Fibroblast of skin of scalp (primary cell): ENCODE measurements around the gene NLRP6.
"Not testable (repeated sequence)": the region's sequence is repeated elsewhere in the genome, so short reads cannot be mapped to it uniquely, and the experiment has no call there.

ENCODE experiments used
- DNase-seq: peaks from one replicate; pipeline ENCODE4 v3.0.0-alpha.2; 2013

The NLRP6 gene

GRCh38 chr11:282630-283360, 4.6 kb downstream of the NLRP6 start:
- DNase-seq, result no peak

- DNase-seq, result no peak
Observed at GRCh38 chr11:283405-284104, 5.3 kb downstream of the NLRP6 start.

GRCh38 chr11:284105-285020, 6.2 kb downstream of the NLRP6 start:
- no peak for DNase-seq

- no peak for DNase-seq
Observed at GRCh38 chr11:285021-285893, 7.0 kb downstream of the NLRP6 start.

GRCh38 chr11:285894-286220, 7.7 kb downstream of the NLRP6 start:
- DNase-seq, result no peak

- DNase-seq, result not testable (repeated sequence)
Observed at GRCh38 chr11:286977-287820, 9.0 kb downstream of the NLRP6 start.

GRCh38 chr11:287821-288477, 9.7 kb downstream of the NLRP6 start:
- DNase-seq, result no peak

- DNase-seq, result peak; percentile 64
Observed at GRCh38 chr11:288478-289397, 10.5 kb downstream of the NLRP6 start, which contains the start of gene PGGHG. PGGHG (plus strand) TSS chr11:289126; CDS start chr11:289817, 691 bp downstream.

GRCh38 chr11:289398-289711, 11.1 kb downstream of the NLRP6 start:
- no peak for DNase-seq

- DNase-seq, result no peak
Observed at GRCh38 chr11:289712-290620, 11.8 kb downstream of the NLRP6 start.

GRCh38 chr11:290621-291231, 12.5 kb downstream of the NLRP6 start:
- no peak for DNase-seq

- no peak for DNase-seq
Observed at GRCh38 chr11:291281-292210, 13.3 kb downstream of the NLRP6 start.

GRCh38 chr11:292211-293121, 14.3 kb downstream of the NLRP6 start:
- DNase-seq, result no peak

GRCh38 chr11:293271-293851, 15.2 kb downstream of the NLRP6 start:
- no peak for DNase-seq
